ENCODE results near the gene CFP. TPM values are rescaled to one million over a fixed set of nuclear protein-coding genes. Genes with fewer than 3 reads are reported as not detected.
A peak's percentile ranks its signal among the peaks of the same experiment; 100 is the strongest.

CFP gene
- total and polyA plus RNA-seq, 2 donors (not counting 1 experiment from before 2014, with no cell fraction given), result 0.59 to 3.8 TPM

DNA sequence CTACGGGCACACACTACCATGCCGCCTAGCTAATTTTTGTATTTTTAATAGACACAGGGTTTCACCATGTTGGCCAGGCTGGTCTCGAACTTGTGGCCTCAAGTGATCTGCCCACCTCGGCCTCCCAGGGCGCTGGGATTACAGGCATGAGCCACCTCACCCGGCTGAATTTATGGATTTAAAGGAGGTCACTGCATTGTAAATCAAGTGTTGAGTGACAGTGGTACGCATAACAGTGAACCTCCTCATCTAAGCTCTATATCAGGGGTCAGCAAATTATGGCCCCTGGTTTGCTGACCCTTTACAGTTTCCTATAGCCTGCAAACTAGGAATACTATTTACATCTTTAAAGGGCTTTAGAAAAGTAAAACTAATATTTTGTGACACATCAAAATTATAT is 31.8 kb upstream of the CFP start:
- Histone ChIP-seq H3K4me1 (ENCODE audit: control insufficient read depth in 2 of 2, insufficient read depth in 2 of 2, low read length in 2 of 2) (peaks cover 10 to 16% of the 10 kb centered on the region in 2 donors), H3K79me2 (ENCODE audit: control insufficient read depth, insufficient read depth, low read length) (peaks cover 4% of the 10 kb centered on the region), H3K27me3 (replicated peaks in 1 of 4; ENCODE audit: control extremely low read depth in 1 of 4, control insufficient read depth in 3 of 4, insufficient read depth in 4 of 4, low read length in 3 of 4) (no peaks in the 10 kb centered on the region), H3K27ac (ENCODE audit: low read length in 2 of 2) (no peak overlapping the region), H3K4me2 (replicated peaks; ENCODE audit: low read depth, low read length, poor library complexity, severe bottlenecking) (no peak overlapping the region), H3K9ac (ENCODE audit: low read length) (no peak overlapping the region), H3K9me3 (ENCODE audit: control extremely low read depth in 1 of 3, control insufficient read depth in 2 of 3, insufficient read depth in 1 of 3, low read length in 2 of 3) (no peaks in the 10 kb centered on the region), H3K4me3 (ENCODE audit: control extremely low read depth in 1 of 5, extremely low read depth in 1 of 5, insufficient read depth in 1 of 5, low read depth in 2 of 5, low read length in 4 of 5) (no peak overlapping the region), H3K36me3 (replicated peaks in 1 of 2; ENCODE audit: control extremely low read depth in 1 of 2, control insufficient read depth in 1 of 2, extremely low read depth in 1 of 2, insufficient read depth in 2 of 2, low read length in 1 of 2) (peaks cover 0 to 8% of the 10 kb centered on the region in 2 experiments), H4K20me1 (ENCODE audit: control insufficient read depth, insufficient read depth, low read length, poor library complexity, severe bottlenecking) (no peaks in the 10 kb centered on the region), H2AFZ (ENCODE audit: insufficient read depth, low read depth, low read length, poor library complexity, severe bottlenecking) (no peak overlapping the region)
- TF ChIP-seq EZH2 (IDR thresholded peaks at IDR 0.05; ENCODE audit: borderline replicate concordance, insufficient read depth, low read depth, low read length, poor library complexity, severe bottlenecking), result no peak
- TF ChIP-seq, protein P1, sequence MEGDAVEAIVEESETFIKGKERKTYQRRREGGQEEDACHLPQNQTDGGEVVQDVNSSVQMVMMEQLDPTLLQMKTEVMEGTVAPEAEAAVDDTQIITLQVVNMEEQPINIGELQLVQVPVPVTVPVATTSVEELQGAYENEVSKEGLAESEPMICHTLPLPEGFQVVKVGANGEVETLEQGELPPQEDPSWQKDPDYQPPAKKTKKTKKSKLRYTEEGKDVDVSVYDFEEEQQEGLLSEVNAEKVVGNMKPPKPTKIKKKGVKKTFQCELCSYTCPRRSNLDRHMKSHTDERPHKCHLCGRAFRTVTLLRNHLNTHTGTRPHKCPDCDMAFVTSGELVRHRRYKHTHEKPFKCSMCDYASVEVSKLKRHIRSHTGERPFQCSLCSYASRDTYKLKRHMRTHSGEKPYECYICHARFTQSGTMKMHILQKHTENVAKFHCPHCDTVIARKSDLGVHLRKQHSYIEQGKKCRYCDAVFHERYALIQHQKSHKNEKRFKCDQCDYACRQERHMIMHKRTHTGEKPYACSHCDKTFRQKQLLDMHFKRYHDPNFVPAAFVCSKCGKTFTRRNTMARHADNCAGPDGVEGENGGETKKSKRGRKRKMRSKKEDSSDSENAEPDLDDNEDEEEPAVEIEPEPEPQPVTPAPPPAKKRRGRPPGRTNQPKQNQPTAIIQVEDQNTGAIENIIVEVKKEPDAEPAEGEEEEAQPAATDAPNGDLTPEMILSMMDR (IDR thresholded peaks at IDR 0.05), result no peak
- ATAC-seq (ENCODE audit: low read depth), result no peak
- H3K4me3 Mint-ChIP-seq, result no peak overlapping the region
- H3K27me3 Mint-ChIP-seq, result no peaks in the 10 kb centered on the region
- ChIA-PET POLR2A (no interaction called here), CTCF (no interaction called here)
- no peaks in the 10 kb centered on the region for H3K9me3 Mint-ChIP-seq (ENCODE audit: insufficient read depth)
- WGBS (ENCODE audit: insufficient coverage), result no CpG with 5 or more reads among the region's 7 CpGs
- intact Hi-C loops (cut with micrococcal nuclease), result no loop called here
- DNase-seq, result no peak
- peaks cover 14% of the 10 kb centered on the region for H3K4me1 Mint-ChIP-seq
- H3K27ac Mint-ChIP-seq, result no peak overlapping the region

DNA sequence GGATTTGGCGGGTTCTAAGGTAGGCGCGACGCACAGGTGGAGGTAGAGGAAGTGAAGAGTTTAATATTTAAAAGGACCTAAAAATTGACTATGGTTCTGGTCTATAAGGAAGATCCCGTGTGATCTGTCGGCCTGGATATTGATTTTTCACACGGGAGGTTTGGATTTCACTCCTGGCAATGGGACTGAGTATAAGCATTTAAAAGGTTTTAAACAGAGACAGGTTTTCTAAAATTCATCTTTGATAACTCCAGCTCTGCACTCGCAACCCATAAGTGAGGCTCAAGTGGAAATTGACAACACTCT is 29.6 kb upstream of the CFP start:
- Histone ChIP-seq H3K27ac (ENCODE audit: low read length in 2 of 2) (peak overlapping the region; percentile 98), H3K4me2 (replicated peaks; ENCODE audit: low read depth, low read length, poor library complexity, severe bottlenecking) (peak overlapping the region; percentile 73), H3K27me3 (replicated peaks in 1 of 4; ENCODE audit: control extremely low read depth in 1 of 4, control insufficient read depth in 3 of 4, insufficient read depth in 4 of 4, low read length in 3 of 4) (no peaks in the 10 kb centered on the region), H3K9ac (ENCODE audit: low read length) (peak overlapping the region; percentile 89), H3K79me2 (ENCODE audit: control insufficient read depth, insufficient read depth, low read length) (peaks cover 4% of the 10 kb centered on the region), H3K9me3 (ENCODE audit: control extremely low read depth in 1 of 3, control insufficient read depth in 2 of 3, insufficient read depth in 1 of 3, low read length in 2 of 3) (no peaks in the 10 kb centered on the region), H2AFZ (ENCODE audit: insufficient read depth, low read depth, low read length, poor library complexity, severe bottlenecking) (peak overlapping the region; percentile 66), H3K4me3 (ENCODE audit: control extremely low read depth in 1 of 5, extremely low read depth in 1 of 5, insufficient read depth in 1 of 5, low read depth in 2 of 5, low read length in 4 of 5) (peak overlapping the region; percentile 1 to 80 (median 71)), H4K20me1 (ENCODE audit: control insufficient read depth, insufficient read depth, low read length, poor library complexity, severe bottlenecking) (no peaks in the 10 kb centered on the region), H3K36me3 (replicated peaks in 1 of 2; ENCODE audit: control extremely low read depth in 1 of 2, control insufficient read depth in 1 of 2, extremely low read depth in 1 of 2, insufficient read depth in 2 of 2, low read length in 1 of 2) (peaks cover 0 to 20% of the 10 kb centered on the region in 2 experiments), H3K4me1 (ENCODE audit: control insufficient read depth in 2 of 2, insufficient read depth in 2 of 2, low read length in 2 of 2) (peaks cover 10 to 16% of the 10 kb centered on the region in 2 donors)
- Mint-ChIP-seq H3K27ac (peak overlapping the region; percentile 100), H3K4me1 (peaks cover 16% of the 10 kb centered on the region), H3K4me3 (peak overlapping the region; percentile 95), H3K27me3 (no peaks in the 10 kb centered on the region), H3K9me3 (ENCODE audit: insufficient read depth) (no peaks in the 10 kb centered on the region)
- CTCF ChIA-PET, result no interaction called here
- POLR2A ChIA-PET, result interaction anchor here (1.1 kb wide), 1 partner anchor 9 kb away, joined by 3 read pairs; the partner anchor contains the start of gene ELK1
- WGBS (ENCODE audit: insufficient coverage), result 50% methylated on average over 1 of the region's 8 CpGs
- DNase-seq, result no peak
- intact Hi-C loops (cut with micrococcal nuclease), result loop anchor here (2.0 to 10.0 kb wide), 12 partner anchors 37 to 1608 kb away; partner anchors contain the start of genes ARAF, FTSJ1, GPKOW and OTUD5
- no peak for TF ChIP-seq EZH2 (IDR thresholded peaks at IDR 0.05; ENCODE audit: borderline replicate concordance, insufficient read depth, low read depth, low read length, poor library complexity, severe bottlenecking)
- TF ChIP-seq, protein P1 (IDR thresholded peaks at IDR 0.05), result no peak
- ATAC-seq (ENCODE audit: low read depth), result no peak

Measured in B cell (primary cell).